ENCODE data around the gene BORCS6. TPM values are rescaled to one million over a fixed set of nuclear protein-coding genes. Genes with fewer than 3 reads are reported as not detected.

The BORCS6 gene
- total RNA-seq, result 8.2 TPM

GRCh38 chr17:8189711-8190477 lies at the start of gene BORCS6:
BORCS6 (minus strand) TSS chr17:8190180; CDS start chr17:8190140, 40 bp downstream.

GRCh38 chr17:8209907-8210760 lies 20.2 kb upstream of the BORCS6 start, which contains the start of gene AURKB:
AURKB (minus strand) TSS chr17:8210575; CDS start chr17:8210224, 351 bp downstream.

GRCh38 chr17:8176197-8176940 lies 13.6 kb downstream of the BORCS6 start, which contains the start of gene TMEM107:
TMEM107 (minus strand) TSS chr17:8176380; CDS start chr17:8176286, 94 bp downstream.

GRCh38 chr17:8162233-8162996 lies 27.6 kb downstream of the BORCS6 start, which contains the start of gene VAMP2:
VAMP2 (minus strand) TSS chr17:8162948; CDS start chr17:8162879, 69 bp downstream.

GRCh38 chr17:8152112-8152775 lies 37.7 kb downstream of the BORCS6 start, which contains the start of gene PER1:
PER1 (minus strand) TSS chr17:8152404; CDS start chr17:8150706, 1,698 bp downstream.

Other genes starting within 250 kb of the BORCS6 start
- gene GUCY2D, start 187.6 kb downstream of the BORCS6 start, total RNA-seq, result 26.8 TPM
- gene ALOX15B, start 151.1 kb downstream of the BORCS6 start, total RNA-seq, result 0.27 TPM
- 0.99 TPM for gene ALOX12B, start 102.5 kb downstream of the BORCS6 start, total RNA-seq
- not detected for gene ALOXE3, start 71.7 kb downstream of the BORCS6 start, total RNA-seq
- gene HES7, start 66.1 kb downstream of the BORCS6 start, total RNA-seq, result not detected
- 75.9 TPM for gene PER1, start 37.8 kb downstream of the BORCS6 start, total RNA-seq
- gene VAMP2, start 27.2 kb downstream of the BORCS6 start, total RNA-seq, result 47.6 TPM
- 34.0 TPM for gene TMEM107, start 13.8 kb downstream of the BORCS6 start, total RNA-seq
- gene AURKB, start 20.4 kb upstream of the BORCS6 start, total RNA-seq, result 16.6 TPM
- gene CTC1, start 57.9 kb upstream of the BORCS6 start, total RNA-seq, result 30.5 TPM
- 26.1 TPM for gene PFAS, start 59.1 kb upstream of the BORCS6 start, total RNA-seq
- gene RANGRF, start 98.5 kb upstream of the BORCS6 start, total RNA-seq, result 12.0 TPM
- 1.0 TPM for gene SLC25A35, start 105.2 kb upstream of the BORCS6 start, total RNA-seq
- gene ARHGEF15, start 120.1 kb upstream of the BORCS6 start, total RNA-seq, result 7.3 TPM
- not detected for gene ODF4, start 149.7 kb upstream of the BORCS6 start, total RNA-seq
- 2,784 TPM for gene RPL26, start 193.0 kb upstream of the BORCS6 start, total RNA-seq
- gene RNF222, start 207.6 kb upstream of the BORCS6 start, total RNA-seq, result not detected
- 60.3 TPM for gene NDEL1, start 245.7 kb upstream of the BORCS6 start, total RNA-seq